ENCODE results near the gene NEK11.

DNA sequence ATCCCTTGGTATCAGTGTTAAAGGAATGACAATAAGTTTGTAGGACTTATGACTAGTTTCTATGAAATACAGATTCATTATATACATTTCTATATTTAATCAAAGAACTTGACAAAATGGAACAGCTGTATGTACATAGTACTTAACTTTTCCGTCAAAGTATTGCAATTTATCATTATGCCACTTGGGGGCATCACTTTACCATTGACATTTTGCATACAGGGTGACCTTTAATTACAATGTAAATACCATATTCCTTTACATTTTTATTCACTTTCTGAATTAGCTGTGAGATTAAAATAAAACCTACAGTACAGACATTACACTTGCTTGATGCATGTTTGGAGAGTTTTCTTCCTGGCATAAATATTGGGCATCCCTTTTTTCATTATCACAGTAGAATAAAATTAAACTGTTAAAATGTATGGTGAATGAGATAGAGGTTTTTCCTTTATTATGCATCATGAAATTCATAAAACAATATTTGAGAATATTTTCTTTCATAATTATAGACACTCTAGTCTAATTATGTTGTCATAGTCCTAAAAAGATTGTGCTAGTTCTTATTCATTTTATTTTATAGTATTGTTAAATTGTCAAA, 6.9 kb downstream of the NEK11 start:
- TF ChIP-seq, protein P1, sequence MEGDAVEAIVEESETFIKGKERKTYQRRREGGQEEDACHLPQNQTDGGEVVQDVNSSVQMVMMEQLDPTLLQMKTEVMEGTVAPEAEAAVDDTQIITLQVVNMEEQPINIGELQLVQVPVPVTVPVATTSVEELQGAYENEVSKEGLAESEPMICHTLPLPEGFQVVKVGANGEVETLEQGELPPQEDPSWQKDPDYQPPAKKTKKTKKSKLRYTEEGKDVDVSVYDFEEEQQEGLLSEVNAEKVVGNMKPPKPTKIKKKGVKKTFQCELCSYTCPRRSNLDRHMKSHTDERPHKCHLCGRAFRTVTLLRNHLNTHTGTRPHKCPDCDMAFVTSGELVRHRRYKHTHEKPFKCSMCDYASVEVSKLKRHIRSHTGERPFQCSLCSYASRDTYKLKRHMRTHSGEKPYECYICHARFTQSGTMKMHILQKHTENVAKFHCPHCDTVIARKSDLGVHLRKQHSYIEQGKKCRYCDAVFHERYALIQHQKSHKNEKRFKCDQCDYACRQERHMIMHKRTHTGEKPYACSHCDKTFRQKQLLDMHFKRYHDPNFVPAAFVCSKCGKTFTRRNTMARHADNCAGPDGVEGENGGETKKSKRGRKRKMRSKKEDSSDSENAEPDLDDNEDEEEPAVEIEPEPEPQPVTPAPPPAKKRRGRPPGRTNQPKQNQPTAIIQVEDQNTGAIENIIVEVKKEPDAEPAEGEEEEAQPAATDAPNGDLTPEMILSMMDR (IDR thresholded peaks at IDR 0.05): peak in 4 of 7 experiments; percentile 8 to 54 (median 42)
- no peak for TF ChIP-seq POLR2A (IDR thresholded peaks at IDR 0.05)
- TF ChIP-seq POLR2AphosphoS5 (IDR thresholded peaks at IDR 0.05): no peak
